ENCODE results near the gene SOBP.

GRCh38 chr6:107642095-107642860 lies 152.4 kb downstream of the SOBP start:
- TF ChIP-seq ARNTL (CRISPR knock-in tag; IDR thresholded peaks at IDR 0.05; ENCODE audit: borderline replicate concordance, low read depth) (no peak), OSR1 (CRISPR knock-in tag; IDR thresholded peaks at IDR 0.05) (no peak), ZFP30 (CRISPR knock-in tag; IDR thresholded peaks at IDR 0.05) (no peak), ZC3H10 (CRISPR knock-in tag; IDR thresholded peaks at IDR 0.05) (no peak), GLIS3 (CRISPR knock-in tag; IDR thresholded peaks at IDR 0.05) (no peak)
- TF ChIP-seq, protein P1, sequence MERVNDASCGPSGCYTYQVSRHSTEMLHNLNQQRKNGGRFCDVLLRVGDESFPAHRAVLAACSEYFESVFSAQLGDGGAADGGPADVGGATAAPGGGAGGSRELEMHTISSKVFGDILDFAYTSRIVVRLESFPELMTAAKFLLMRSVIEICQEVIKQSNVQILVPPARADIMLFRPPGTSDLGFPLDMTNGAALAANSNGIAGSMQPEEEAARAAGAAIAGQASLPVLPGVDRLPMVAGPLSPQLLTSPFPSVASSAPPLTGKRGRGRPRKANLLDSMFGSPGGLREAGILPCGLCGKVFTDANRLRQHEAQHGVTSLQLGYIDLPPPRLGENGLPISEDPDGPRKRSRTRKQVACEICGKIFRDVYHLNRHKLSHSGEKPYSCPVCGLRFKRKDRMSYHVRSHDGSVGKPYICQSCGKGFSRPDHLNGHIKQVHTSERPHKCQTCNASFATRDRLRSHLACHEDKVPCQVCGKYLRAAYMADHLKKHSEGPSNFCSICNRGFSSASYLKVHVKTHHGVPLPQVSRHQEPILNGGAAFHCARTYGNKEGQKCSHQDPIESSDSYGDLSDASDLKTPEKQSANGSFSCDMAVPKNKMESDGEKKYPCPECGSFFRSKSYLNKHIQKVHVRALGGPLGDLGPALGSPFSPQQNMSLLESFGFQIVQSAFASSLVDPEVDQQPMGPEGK (CRISPR knock-in tag; IDR thresholded peaks at IDR 0.05; ENCODE audit: borderline replicate concordance) = no peak
- TF ChIP-seq, protein P2, sequence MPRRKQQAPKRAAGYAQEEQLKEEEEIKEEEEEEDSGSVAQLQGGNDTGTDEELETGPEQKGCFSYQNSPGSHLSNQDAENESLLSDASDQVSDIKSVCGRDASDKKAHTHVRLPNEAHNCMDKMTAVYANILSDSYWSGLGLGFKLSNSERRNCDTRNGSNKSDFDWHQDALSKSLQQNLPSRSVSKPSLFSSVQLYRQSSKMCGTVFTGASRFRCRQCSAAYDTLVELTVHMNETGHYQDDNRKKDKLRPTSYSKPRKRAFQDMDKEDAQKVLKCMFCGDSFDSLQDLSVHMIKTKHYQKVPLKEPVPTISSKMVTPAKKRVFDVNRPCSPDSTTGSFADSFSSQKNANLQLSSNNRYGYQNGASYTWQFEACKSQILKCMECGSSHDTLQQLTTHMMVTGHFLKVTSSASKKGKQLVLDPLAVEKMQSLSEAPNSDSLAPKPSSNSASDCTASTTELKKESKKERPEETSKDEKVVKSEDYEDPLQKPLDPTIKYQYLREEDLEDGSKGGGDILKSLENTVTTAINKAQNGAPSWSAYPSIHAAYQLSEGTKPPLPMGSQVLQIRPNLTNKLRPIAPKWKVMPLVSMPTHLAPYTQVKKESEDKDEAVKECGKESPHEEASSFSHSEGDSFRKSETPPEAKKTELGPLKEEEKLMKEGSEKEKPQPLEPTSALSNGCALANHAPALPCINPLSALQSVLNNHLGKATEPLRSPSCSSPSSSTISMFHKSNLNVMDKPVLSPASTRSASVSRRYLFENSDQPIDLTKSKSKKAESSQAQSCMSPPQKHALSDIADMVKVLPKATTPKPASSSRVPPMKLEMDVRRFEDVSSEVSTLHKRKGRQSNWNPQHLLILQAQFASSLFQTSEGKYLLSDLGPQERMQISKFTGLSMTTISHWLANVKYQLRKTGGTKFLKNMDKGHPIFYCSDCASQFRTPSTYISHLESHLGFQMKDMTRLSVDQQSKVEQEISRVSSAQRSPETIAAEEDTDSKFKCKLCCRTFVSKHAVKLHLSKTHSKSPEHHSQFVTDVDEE (CRISPR knock-in tag; IDR thresholded peaks at IDR 0.05) = no peak

Data from SK-N-SH treated with all-trans-retinoic acid at 6 μM for 48 hours (cell line).